ENCODE results near the gene FGFR2.
A peak's percentile ranks its signal among the peaks of the same experiment; 100 is the strongest.

FGFR2 gene

GRCh38 chr10:121609426-121610380 lies 11.5 kb upstream of the FGFR2 start:
- no peak for DNase-seq

DNA sequence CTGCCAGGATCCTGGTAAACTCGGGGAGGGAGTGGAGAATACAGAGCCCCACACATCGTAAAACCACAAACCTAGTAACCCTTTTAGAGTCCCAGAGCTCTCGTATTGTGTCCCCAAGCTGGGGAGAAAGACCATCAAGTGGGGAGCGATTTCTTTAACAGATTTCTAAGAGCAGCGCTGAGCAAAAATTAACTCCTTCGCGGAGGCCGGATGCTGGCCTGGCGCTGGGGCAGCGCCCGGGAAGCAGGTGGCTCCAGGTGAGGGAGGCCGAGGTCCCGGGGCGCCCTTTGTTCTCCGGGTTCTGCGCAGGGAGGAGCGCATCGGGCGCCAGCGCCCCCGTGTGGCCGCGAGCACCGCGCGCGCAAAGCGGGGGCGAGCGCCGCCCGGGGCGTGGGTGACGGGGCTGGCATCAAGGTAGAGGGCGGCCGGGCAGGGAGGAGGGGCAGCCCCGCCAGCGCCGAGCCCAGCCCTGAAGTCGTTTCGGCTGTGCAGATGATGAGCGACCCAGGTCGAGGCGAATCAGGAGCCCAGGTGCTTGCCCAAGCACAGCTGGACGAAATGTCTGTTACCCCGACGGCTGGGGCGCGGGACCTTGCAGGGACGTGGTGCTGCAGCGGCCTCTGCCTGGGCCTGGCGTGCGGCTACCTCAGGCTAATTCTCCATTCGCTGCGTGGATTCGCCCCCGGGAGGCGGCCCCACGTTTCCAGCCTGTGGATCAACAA lies 10.4 kb upstream of the FGFR2 start:
- DNase-seq = no peak

DNA sequence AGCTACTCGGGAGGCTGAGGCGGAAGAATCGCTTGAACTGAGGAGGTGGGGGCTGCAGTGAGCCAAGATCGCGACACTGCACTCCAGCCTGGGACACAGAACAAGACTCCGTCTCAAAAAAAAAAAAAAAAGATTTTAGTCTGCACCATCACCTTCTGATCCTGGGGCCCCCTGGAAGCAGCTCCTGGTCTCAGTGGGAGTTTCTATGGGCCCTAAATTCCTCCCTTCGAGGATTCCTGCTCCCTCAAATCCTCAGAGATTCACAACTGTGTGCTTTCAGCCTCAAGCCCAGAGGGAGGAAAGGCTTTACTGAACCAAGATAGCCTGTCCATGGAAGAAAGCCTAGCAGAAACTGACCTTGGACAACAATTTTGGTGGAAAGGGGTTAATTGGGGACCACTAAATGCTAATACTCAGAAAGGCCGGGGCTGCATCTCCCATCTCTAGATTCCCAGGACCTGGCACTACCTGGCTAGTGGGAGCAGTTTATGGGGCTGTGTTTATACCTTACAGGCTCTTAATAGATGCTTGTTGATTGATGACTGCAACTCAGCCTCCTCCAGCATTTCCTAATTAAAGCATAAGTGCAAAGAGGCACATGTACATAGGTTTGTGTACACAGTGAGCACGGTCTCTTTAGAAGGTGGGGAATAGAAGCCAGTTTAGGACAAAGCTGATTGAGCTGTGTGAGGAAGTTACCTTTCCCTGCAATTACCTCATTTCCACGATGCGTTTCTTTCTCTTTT lies 9.2 kb upstream of the FGFR2 start:
- no peak for DNase-seq

- DNase-seq = no peak
Observed at GRCh38 chr10:121605708-121606107, 7.5 kb upstream of the FGFR2 start.

- no peak for DNase-seq
Observed at GRCh38 chr10:121601458-121601857, 3.2 kb upstream of the FGFR2 start.

DNA sequence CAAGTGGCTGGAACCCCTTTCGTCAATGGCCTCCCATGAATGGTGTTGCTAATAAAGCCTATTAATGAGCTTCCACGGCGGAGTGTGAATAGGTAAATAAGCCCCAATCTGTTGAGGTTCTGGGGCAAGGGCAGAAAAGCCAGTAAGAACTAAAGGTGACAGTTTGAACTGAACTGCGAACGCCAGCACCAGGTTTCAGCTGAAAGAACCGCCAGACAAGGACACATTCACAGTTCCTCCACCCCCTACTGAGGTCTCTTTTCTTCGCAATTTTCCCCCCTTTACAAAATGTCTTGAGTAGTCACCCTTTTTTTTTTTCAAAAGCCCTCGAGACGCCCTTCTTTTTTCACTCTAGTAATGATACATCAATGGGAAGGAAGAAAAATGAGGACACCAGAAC lies 2.4 kb upstream of the FGFR2 start:
- no peak for DNase-seq

DNA sequence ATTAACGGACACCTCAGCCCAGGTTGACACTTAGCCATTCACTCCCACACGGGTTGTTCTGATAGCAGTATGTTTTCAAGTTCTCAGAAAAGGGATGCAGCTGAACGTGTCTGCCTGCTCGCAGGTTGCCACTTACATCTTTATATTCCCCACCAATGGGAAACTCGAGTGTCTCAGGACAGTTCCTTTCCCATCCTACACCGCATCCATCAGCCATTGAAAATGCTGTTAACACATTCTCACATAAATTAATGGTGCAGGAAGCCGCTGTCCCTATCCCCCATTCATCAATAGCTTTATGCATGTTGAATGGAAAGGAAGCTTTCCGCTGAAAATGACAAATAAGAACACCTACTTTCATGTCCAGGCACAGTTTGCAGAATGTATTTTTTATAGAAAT lies 1.7 kb upstream of the FGFR2 start:
- no peak for DNase-seq

- DNase-seq = no peak
Observed at GRCh38 chr10:121597504-121598262, 561 bp downstream of the FGFR2 start.

DNA sequence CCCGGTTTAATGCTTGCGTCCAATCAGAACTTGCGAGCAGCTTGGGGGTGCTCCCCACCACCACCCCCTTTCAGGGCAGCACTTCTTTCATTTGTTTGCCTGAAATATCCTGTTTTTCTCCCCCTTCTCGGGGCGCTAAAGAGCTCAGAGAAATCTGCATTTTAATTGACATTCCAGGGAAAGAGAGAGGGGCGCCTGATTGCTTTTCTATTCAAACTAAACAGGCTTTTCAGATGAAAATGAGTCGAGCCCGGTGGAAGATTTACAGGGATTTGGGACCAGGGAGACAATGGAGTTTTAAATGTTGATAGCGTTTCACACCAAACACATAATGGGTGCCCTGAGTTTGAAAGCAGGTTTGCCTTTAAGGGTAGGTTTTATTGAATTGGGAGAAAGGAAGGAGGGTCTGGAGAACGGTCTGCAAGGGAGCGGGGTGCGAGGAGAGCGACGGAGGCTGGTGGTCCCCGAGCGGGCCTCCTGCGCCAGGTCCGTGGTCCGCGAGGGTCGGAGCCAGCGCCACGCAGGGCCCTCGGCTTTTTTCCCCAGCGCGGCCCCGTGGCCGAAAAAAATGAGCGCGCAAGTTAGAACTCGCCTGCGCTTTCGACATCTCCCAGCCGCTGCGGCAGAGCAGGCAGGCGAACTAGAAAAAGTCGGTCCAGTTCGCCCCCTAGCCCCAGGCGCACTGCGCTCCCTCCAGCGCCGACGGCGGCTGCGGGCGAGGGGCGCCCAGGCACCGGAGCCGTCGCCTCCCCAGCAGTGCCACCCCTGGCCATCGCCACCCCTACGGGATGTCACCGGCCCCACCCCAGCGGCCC lies 1.3 kb downstream of the FGFR2 start:
- DNase-seq = peak; percentile 24

- no peak for DNase-seq
Observed at GRCh38 chr10:121595806-121596688, 2.2 kb downstream of the FGFR2 start.

DNA sequence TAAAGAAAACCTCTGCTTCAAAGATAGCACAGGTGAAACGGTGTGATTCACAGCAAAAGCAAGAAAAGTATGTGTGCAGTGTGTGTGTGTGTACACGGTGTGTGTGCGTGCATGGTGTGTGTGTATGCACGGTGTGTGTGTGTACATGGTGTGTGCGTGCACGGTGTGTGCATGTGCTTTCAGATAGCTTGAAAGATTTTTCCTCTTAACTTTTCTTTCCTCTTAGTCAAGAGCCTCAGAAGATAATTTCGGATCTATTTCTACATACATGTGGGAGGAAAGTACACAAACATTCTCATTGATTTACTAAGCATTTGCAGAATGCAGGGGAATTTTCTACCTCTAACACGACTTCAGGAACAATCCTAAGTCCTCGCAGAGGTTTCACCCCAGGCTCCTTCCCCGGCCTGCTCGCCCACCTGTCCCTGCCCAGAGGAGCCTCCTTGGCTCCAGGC lies 2.9 kb downstream of the FGFR2 start:
- DNase-seq = peak; percentile 2

GRCh38 chr10:121594623-121595350 lies 3.5 kb downstream of the FGFR2 start:
- DNase-seq = peak; percentile 81

DNA sequence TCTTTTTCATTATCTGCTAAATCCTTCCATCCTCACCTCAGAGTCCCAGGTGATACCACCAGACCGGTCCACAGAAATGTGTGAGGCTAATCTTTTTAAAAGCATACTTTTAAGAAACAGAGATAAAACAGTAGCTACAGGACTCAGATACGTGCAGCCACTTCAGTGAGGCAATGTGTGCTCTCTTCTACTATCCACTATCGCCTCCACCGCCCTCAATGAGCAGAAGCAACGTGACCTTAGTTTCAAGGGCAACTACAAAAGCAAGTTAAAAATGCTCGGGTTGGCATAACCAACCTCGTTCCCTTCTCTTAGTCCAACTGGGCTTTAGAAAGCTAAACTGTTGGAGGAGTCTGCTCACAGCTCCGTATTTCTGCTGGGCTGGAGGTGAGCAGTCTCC lies 4.2 kb downstream of the FGFR2 start:
- DNase-seq = no peak

GRCh38 chr10:121593281-121594075 lies 4.8 kb downstream of the FGFR2 start:
- no peak for DNase-seq

GRCh38 chr10:121592155-121592890 lies 5.9 kb downstream of the FGFR2 start:
- no peak for DNase-seq

DNA sequence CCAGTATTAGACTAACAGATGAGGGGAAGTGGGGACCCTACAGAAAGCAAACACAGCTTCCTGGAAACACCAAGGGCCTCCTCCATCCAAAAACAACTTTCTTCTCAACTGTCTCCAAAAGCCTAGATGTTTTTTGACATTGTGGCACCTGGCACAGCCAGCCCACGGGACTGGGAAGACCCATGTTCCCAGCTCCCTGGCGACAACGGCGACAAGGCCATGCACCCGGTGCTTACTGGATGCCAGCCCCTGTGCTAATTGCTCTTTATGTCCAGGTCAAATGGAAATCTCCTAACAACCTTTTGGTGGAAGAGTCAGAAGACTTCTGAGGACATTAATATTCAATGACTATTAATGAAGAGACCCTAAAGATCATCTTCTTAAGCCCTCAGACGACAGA lies 7.1 kb downstream of the FGFR2 start:
- DNase-seq = no peak

- no peak for DNase-seq
Observed at GRCh38 chr10:121590772-121591171, 7.5 kb downstream of the FGFR2 start.

DNA sequence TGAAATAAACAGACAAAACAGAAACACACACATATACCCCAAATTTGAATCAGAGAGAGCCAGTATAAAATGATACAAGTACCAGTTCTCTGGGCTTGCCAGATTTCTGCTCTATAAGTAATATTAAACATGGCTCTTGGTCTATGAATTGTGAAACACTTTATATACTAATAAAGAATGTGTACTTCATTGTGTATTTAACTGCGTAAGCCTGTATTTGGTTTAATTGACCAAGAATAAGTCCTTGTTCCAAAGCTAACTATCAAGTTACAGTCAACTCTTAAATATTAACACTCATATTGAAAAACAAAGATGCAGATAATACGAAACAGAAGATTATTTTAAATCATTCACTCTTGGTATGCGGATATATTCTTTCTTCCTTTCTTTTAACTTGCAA lies 8.7 kb downstream of the FGFR2 start:
- DNase-seq = no peak

All from fibroblast of upper back skin (primary cell).